ENCODE data around the gene U2SURP.

DNA sequence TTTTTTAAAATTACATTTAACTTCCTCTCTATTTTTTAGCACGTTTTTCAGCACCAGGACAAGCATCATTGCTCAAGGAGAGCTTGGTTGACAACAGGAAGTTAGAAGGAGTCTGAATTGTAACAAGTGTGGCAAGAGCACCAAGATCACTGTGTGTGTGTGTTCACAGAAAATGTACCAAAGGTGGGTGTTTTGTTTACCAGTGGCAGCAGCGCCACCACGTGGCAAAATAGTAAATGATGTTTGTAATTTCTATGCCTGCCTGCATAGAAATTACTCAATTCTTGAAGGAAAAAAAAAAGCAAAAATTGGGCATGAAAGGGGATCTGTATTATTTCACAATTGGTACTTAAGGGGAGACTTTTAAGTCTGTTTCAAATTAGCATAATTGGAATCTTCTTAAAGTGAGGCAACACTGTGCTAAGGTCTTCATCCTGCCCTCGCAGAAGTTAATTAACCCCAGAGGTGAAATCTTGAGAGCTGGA is 7.4 kb upstream of the U2SURP start:
- TF ChIP-seq POLR2A (IDR thresholded peaks at IDR 0.05): no peak
- TF ChIP-seq, protein P1, sequence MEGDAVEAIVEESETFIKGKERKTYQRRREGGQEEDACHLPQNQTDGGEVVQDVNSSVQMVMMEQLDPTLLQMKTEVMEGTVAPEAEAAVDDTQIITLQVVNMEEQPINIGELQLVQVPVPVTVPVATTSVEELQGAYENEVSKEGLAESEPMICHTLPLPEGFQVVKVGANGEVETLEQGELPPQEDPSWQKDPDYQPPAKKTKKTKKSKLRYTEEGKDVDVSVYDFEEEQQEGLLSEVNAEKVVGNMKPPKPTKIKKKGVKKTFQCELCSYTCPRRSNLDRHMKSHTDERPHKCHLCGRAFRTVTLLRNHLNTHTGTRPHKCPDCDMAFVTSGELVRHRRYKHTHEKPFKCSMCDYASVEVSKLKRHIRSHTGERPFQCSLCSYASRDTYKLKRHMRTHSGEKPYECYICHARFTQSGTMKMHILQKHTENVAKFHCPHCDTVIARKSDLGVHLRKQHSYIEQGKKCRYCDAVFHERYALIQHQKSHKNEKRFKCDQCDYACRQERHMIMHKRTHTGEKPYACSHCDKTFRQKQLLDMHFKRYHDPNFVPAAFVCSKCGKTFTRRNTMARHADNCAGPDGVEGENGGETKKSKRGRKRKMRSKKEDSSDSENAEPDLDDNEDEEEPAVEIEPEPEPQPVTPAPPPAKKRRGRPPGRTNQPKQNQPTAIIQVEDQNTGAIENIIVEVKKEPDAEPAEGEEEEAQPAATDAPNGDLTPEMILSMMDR (IDR thresholded peaks at IDR 0.05): peak in 6 of 7 experiments; percentile 44 to 63 (median 62)

All from body of pancreas (tissue), 4 donors.